Activated CD8-positive, alpha-beta T cell treated with anti-CD3 and anti-CD28 coated beads for 36 hours (primary cell): Measurements from ENCODE around the gene PIGL. TPM values are rescaled to one million over a fixed set of nuclear protein-coding genes. Genes with fewer than 3 reads are reported as not detected.
"Not testable (repeated sequence)": the region's sequence is repeated elsewhere in the genome, so short reads cannot be mapped to it uniquely, and the experiment has no call there.

Experiments
- ATAC-seq: fragments of 200-7000 bp; cut with Tn5 transposase; one replicate; pipeline ENCODE4 v1.10.0; 2021; ENCODE audit warnings: mild to moderate bottlenecking, moderate library complexity
- CTCF ChIA-PET: fragments of 350-600 bp; sonication (Branson Sonifier 250); formaldehyde crosslinking; loops from one replicate; lab custom pipeline; 2021; ENCODE audit warnings: antibody characterized with exemption; lab: Charles Lee
- POLR2A ChIA-PET: fragments of 350-600 bp; sonication (Branson Sonifier 250); formaldehyde crosslinking; loops from one replicate; lab custom pipeline; 2021; ENCODE audit warnings: antibody characterized with exemption; lab: Charles Lee
- DNase-seq: peaks from one replicate; pipeline ENCODE4 v3.0.0-alpha.2; 2020
- H3K27ac Mint-ChIP-seq: one replicate; pipeline ENCODE4 v1.8.0; 2021; ENCODE audit warnings: mild to moderate bottlenecking, mixed read lengths
- H3K27me3 Mint-ChIP-seq: one replicate; pipeline ENCODE4 v1.8.0; 2021; ENCODE audit warnings: mixed read lengths
- H3K36me3 Mint-ChIP-seq: one replicate; pipeline ENCODE4 v1.8.0; 2021; ENCODE audit warnings: low read depth, mixed read lengths
- H3K4me1 Mint-ChIP-seq: one replicate; pipeline ENCODE4 v1.8.0; 2021; ENCODE audit warnings: low read depth, mixed read lengths
- H3K4me3 Mint-ChIP-seq: one replicate; pipeline ENCODE4 v1.8.0; 2021; ENCODE audit warnings: mild to moderate bottlenecking, moderate library complexity, mixed read lengths
- H3K9me3 Mint-ChIP-seq: one replicate; pipeline ENCODE4 v1.8.0; 2021; ENCODE audit warnings: mixed read lengths
- CTCF ChIP-seq: fragments of 200-600 bp; IDR thresholded peaks from one replicate; pipeline ENCODE4 v1.8.0; 2022; ENCODE audit warnings: antibody characterized with exemption, mild to moderate bottlenecking
- intact Hi-C: fragments of 100-400 bp; cut with micrococcal nuclease; formaldehyde crosslinking; loops from one replicate; pipeline ENCODE4 v1.10.0; 2022
- total RNA-seq, 2 experiments: library from RNA; stranded (reverse); gene quantifications; one replicate each; pipeline ENCODE4 v1.2.3, GENCODE V29; 2021

Gene PIGL
- total RNA-seq, 2 experiments from 2014 or later, result 45.0 to 48.6 TPM

- TF ChIP-seq CTCF, result no peak
- DNase-seq (no peak), ATAC-seq (no peak)
- Mint-ChIP-seq H3K4me3 (no peak overlapping the region), H3K27ac (no peak overlapping the region), H3K27me3 (no peaks in the 10 kb centered on the region), H3K36me3 (peaks cover 34% of the 10 kb centered on the region), H3K9me3 (no peaks in the 10 kb centered on the region), H3K4me1 (peaks cover 28% of the 10 kb centered on the region)
- POLR2A ChIA-PET, result interaction anchor here (0.8 kb wide), 1 partner anchor 29 kb away, joined by 3 read pairs; no protein-coding TSS in a partner anchor
- CTCF ChIA-PET, result interaction anchor here (0.8 kb wide), 1 partner anchor 173 kb away, joined by 3 read pairs; no protein-coding TSS in a partner anchor
- intact Hi-C loops, result no loop called here
Observed at GRCh38 chr17:16189791-16190348, 27.1 kb upstream of the PIGL start.

- H3K27ac Mint-ChIP-seq, result peak overlapping the region; percentile 58
- H3K9me3 Mint-ChIP-seq, result no peaks in the 10 kb centered on the region
- H3K4me1 Mint-ChIP-seq, result peaks cover 25% of the 10 kb centered on the region
- H3K27me3 Mint-ChIP-seq, result no peaks in the 10 kb centered on the region
- CTCF ChIA-PET, result no interaction called here
- POLR2A ChIA-PET, result no interaction called here
- ATAC-seq, result no peak
- TF ChIP-seq CTCF, result no peak
- no peak for DNase-seq
- H3K4me3 Mint-ChIP-seq, result no peak overlapping the region
- peaks cover 27% of the 10 kb centered on the region for H3K36me3 Mint-ChIP-seq
- intact Hi-C loops, result no loop called here
Observed at GRCh38 chr17:16190703-16191360, 26.2 kb upstream of the PIGL start.

- H3K27me3 Mint-ChIP-seq, result no peaks in the 10 kb centered on the region
- CTCF ChIA-PET, result no interaction called here
- POLR2A ChIA-PET, result no interaction called here
- no peak for ATAC-seq
- H3K9me3 Mint-ChIP-seq, result no peaks in the 10 kb centered on the region
- TF ChIP-seq CTCF, result no peak
- H3K36me3 Mint-ChIP-seq, result peaks cover 25% of the 10 kb centered on the region
- DNase-seq, result no peak
- intact Hi-C loops, result no loop called here
- H3K4me1 Mint-ChIP-seq, result peaks cover 24% of the 10 kb centered on the region
- H3K4me3 Mint-ChIP-seq, result no peak overlapping the region
- peak overlapping the region; percentile 58 for H3K27ac Mint-ChIP-seq
Observed at GRCh38 chr17:16191604-16192003, 25.4 kb upstream of the PIGL start.

- DNase-seq, CTCF ChIA-PET, H3K9me3 Mint-ChIP-seq, H3K27me3 Mint-ChIP-seq, intact Hi-C loops, POLR2A ChIA-PET, H3K4me3 Mint-ChIP-seq, ATAC-seq: not testable (repeated sequence)
- Mint-ChIP-seq H3K4me1 (peaks cover 31% of the 10 kb centered on the region), H3K36me3 (peaks cover 37% of the 10 kb centered on the region), H3K27ac (peak overlapping the region; percentile 48)
Observed at GRCh38 chr17:16194307-16194835, 22.6 kb upstream of the PIGL start.

- no peak for TF ChIP-seq CTCF
- Mint-ChIP-seq H3K4me3 (no peak overlapping the region), H3K27me3 (no peaks in the 10 kb centered on the region), H3K9me3 (no peaks in the 10 kb centered on the region), H3K4me1 (peaks cover 39% of the 10 kb centered on the region), H3K36me3 (peaks cover 27% of the 10 kb centered on the region), H3K27ac (no peak overlapping the region)
- no peak for DNase-seq
- intact Hi-C loops, result no loop called here
- no peak for ATAC-seq
- CTCF ChIA-PET, result no interaction called here
- POLR2A ChIA-PET, result no interaction called here
Observed at GRCh38 chr17:16197276-16197675, 19.7 kb upstream of the PIGL start.
